ENCODE data around the gene SLC52A3. TPM values are rescaled to one million over a fixed set of nuclear protein-coding genes. Genes with fewer than 3 reads are reported as not detected.

The SLC52A3 gene
- total RNA-seq, 1 experiment from 2014 or later = not detected

Other genes with a start within 250 kb of the SLC52A3 start
- 204 and 275 TPM in 2 replicates for gene CSNK2A1, start 224.7 kb downstream of the SLC52A3 start, total RNA-seq (2014; rRNA removed; shearing (Covaris generic))
- gene TCF15, start 158.2 kb downstream of the SLC52A3 start, total RNA-seq (2014; rRNA removed; shearing (Covaris generic)) = 0.10 and 3.1 TPM in 2 replicates
- gene SRXN1, start 115.3 kb downstream of the SLC52A3 start, total RNA-seq (2014; rRNA removed; shearing (Covaris generic)) = 65.4 and 70.6 TPM in 2 replicates
- gene SCRT2, start 92.7 kb downstream of the SLC52A3 start, total RNA-seq (2014; rRNA removed; shearing (Covaris generic)) = not detected in 2 replicates
- gene FAM110A, start 65.2 kb upstream of the SLC52A3 start, total RNA-seq (2014; rRNA removed; shearing (Covaris generic)) = 8.1 and 9.5 TPM in 2 replicates
- gene ANGPT4, start 147.8 kb upstream of the SLC52A3 start, total RNA-seq (2014; rRNA removed; shearing (Covaris generic)) = not detected in 2 replicates
- not detected in 2 replicates for gene RSPO4, start 233.8 kb upstream of the SLC52A3 start, total RNA-seq (2014; rRNA removed; shearing (Covaris generic))